Smooth muscle cell (in vitro differentiated cells): ENCODE results near the gene CDKAL1. TPM values are rescaled to one million over a fixed set of nuclear protein-coding genes. Genes with fewer than 3 reads are reported as not detected.

ENCODE experiments used
- DNase-seq: peaks from one replicate; lab custom pipeline; 2025; ENCODE audit not compliant: unreplicated experiment; lab: John Stamatoyannopoulos, UW
- H2AFZ ChIP-seq: fragments of 200-600 bp; sonication (generic); 2 replicates; pipeline ENCODE4 v1.6.0; 2016; ENCODE audit warnings: antibody characterized with exemption, low read depth, mild to moderate bottlenecking
- H3F3A ChIP-seq: fragments of 200-600 bp; sonication (generic); 2 replicates; pipeline ENCODE4 v1.6.0; 2017; ENCODE audit warnings: antibody characterized with exemption, low read depth
- H3K27ac ChIP-seq: fragments of 200-600 bp; sonication (generic); 2 replicates; pipeline ENCODE4 v1.5.1; 2016; ENCODE audit warnings: low read depth, mild to moderate bottlenecking
- H3K27me3 ChIP-seq: fragments of 200-600 bp; sonication (generic); 2 replicates; pipeline ENCODE4 v1.6.1; 2016; ENCODE audit warnings: low read depth, mild to moderate bottlenecking
- H3K36me3 ChIP-seq: fragments of 200-600 bp; sonication (generic); 2 replicates; pipeline ENCODE4 v1.5.1; 2016; ENCODE audit warnings: low read depth
- H3K4me1 ChIP-seq: fragments of 200-600 bp; sonication (generic); 2 replicates; pipeline ENCODE4 v1.5.1; 2016; ENCODE audit warnings: low read depth
- H3K4me2 ChIP-seq: fragments of 200-600 bp; sonication (generic); 2 replicates; pipeline ENCODE4 v1.6.0; 2016; ENCODE audit warnings: mild to moderate bottlenecking
- H3K4me3 ChIP-seq: fragments of 200-600 bp; sonication (generic); 2 replicates; pipeline ENCODE4 v1.5.1; 2016; ENCODE audit warnings: mild to moderate bottlenecking
- H3K79me2 ChIP-seq: fragments of 200-600 bp; sonication (generic); 2 replicates; pipeline ENCODE4 v1.6.0; 2016; ENCODE audit warnings: low read depth, mild to moderate bottlenecking
- H3K9ac ChIP-seq: fragments of 200-600 bp; sonication (generic); 2 replicates; pipeline ENCODE4 v1.6.0; 2016; ENCODE audit warnings: low read depth
- H3K9me3 ChIP-seq: fragments of 200-600 bp; sonication (generic); replicated peaks from 2 replicates; pipeline ENCODE4 v1.5.1; 2016; ENCODE audit warnings: low read depth
- H4K20me1 ChIP-seq: fragments of 200-600 bp; sonication (generic); 2 replicates; pipeline ENCODE4 v1.6.0; 2016; ENCODE audit warnings: low read depth
- CTCF ChIP-seq: fragments of 200-600 bp; sonication (generic); IDR thresholded peaks from 2 replicates; pipeline ENCODE4 v1.5.1; 2017; ENCODE audit warnings: borderline replicate concordance, mild to moderate bottlenecking, antibody characterized with exemption; ENCODE audit not compliant: insufficient read depth, poor library complexity, severe bottlenecking
- WGBS: methylation state at CpG from one replicate; pipeline ENCODE4 v1.1.7; 2016; ENCODE audit warnings: low lambda C conversion rate; 5-methylcytosine and 5-hydroxymethylcytosine counted together
- polyA plus RNA-seq: library from polyadenylated mRNA; unstranded; fragments of >200 nt; fragmentation: Nextera tagmentation; extraction: Ambion mirVana; gene quantifications from 2 replicates; pipeline ENCODE4 v1.2.1, GENCODE V29; 2016
- total RNA-seq: library from RNA; depleted of rRNA; stranded (reverse); fragments of >200 nt; gene quantifications from 2 replicates; pipeline ENCODE4 v1.2.3, GENCODE V29; 2014

Gene CDKAL1
- total and polyA plus RNA-seq, 2 experiments from 2014 or later: 16.5 to 16.6 TPM

- H3K79me2 ChIP-seq: no peaks in the 10 kb centered on the region
- H3K4me1 ChIP-seq: no peaks in the 10 kb centered on the region
- no peak overlapping the region for H3K9ac ChIP-seq
- H3K4me3 ChIP-seq: no peak overlapping the region
- H3F3A ChIP-seq: no peaks in the 10 kb centered on the region
- H3K36me3 ChIP-seq: no peaks in the 10 kb centered on the region
- H2AFZ ChIP-seq: no peak overlapping the region
- H4K20me1 ChIP-seq: no peaks in the 10 kb centered on the region
- no peak for DNase-seq
- no peaks in the 10 kb centered on the region for H3K9me3 ChIP-seq
- TF ChIP-seq CTCF: no peak
- H3K4me2 ChIP-seq: no peak overlapping the region
- H3K27ac ChIP-seq: no peak overlapping the region
- no peaks in the 10 kb centered on the region for H3K27me3 ChIP-seq
- WGBS: 76% methylated on average over 5 of the region's 5 CpGs
These were observed 258.9 kb downstream of the CDKAL1 start for GRCh38 chr6:20793174-20793573.

- H4K20me1 ChIP-seq: no peaks in the 10 kb centered on the region
- H2AFZ ChIP-seq: no peak overlapping the region
- no peaks in the 10 kb centered on the region for H3K9me3 ChIP-seq
- H3F3A ChIP-seq: no peaks in the 10 kb centered on the region
- no peak overlapping the region for H3K4me3 ChIP-seq
- H3K4me2 ChIP-seq: no peak overlapping the region
- over 99% methylated on average over 7 of the region's 7 CpGs for WGBS
- H3K79me2 ChIP-seq: no peaks in the 10 kb centered on the region
- H3K36me3 ChIP-seq: no peaks in the 10 kb centered on the region
- TF ChIP-seq CTCF: no peak
- H3K27me3 ChIP-seq: no peaks in the 10 kb centered on the region
- H3K4me1 ChIP-seq: no peaks in the 10 kb centered on the region
- H3K27ac ChIP-seq: no peak overlapping the region
- no peak for DNase-seq
- no peak overlapping the region for H3K9ac ChIP-seq
These were observed 263.3 kb downstream of the CDKAL1 start for GRCh38 chr6:20797597-20797996.

GRCh38 chr6:20800229-20800628, 266.0 kb downstream of the CDKAL1 start:
- no peak overlapping the region for H3K27ac ChIP-seq
- no peak overlapping the region for H3K4me2 ChIP-seq
- H3K4me1 ChIP-seq: no peaks in the 10 kb centered on the region
- H2AFZ ChIP-seq: no peak overlapping the region
- no peaks in the 10 kb centered on the region for H3K9me3 ChIP-seq
- no peaks in the 10 kb centered on the region for H4K20me1 ChIP-seq
- no peak overlapping the region for H3K9ac ChIP-seq
- no peaks in the 10 kb centered on the region for H3K36me3 ChIP-seq
- H3K79me2 ChIP-seq: no peaks in the 10 kb centered on the region
- no peak for TF ChIP-seq CTCF
- H3K4me3 ChIP-seq: no peak overlapping the region
- H3F3A ChIP-seq: no peaks in the 10 kb centered on the region
- no peaks in the 10 kb centered on the region for H3K27me3 ChIP-seq
- DNase-seq: no peak

GRCh38 chr6:20800653-20801052, 266.4 kb downstream of the CDKAL1 start:
- WGBS: 96% methylated on average over 4 of the region's 4 CpGs
- no peaks in the 10 kb centered on the region for H3K4me1 ChIP-seq
- H3K4me3 ChIP-seq: no peak overlapping the region
- H3K79me2 ChIP-seq: no peaks in the 10 kb centered on the region
- no peaks in the 10 kb centered on the region for H3K36me3 ChIP-seq
- H3K27ac ChIP-seq: no peak overlapping the region
- no peak overlapping the region for H3K9ac ChIP-seq
- no peaks in the 10 kb centered on the region for H3F3A ChIP-seq
- H3K4me2 ChIP-seq: no peak overlapping the region
- no peak overlapping the region for H2AFZ ChIP-seq
- H3K27me3 ChIP-seq: no peaks in the 10 kb centered on the region
- H4K20me1 ChIP-seq: no peaks in the 10 kb centered on the region
- no peaks in the 10 kb centered on the region for H3K9me3 ChIP-seq
- no peak for DNase-seq
- TF ChIP-seq CTCF: no peak
